Epithelial cell of proximal tubule (primary cell): ENCODE results near the gene AGPAT4. TPM values are rescaled to one million over a fixed set of nuclear protein-coding genes. Genes with fewer than 3 reads are reported as not detected.

Experiments
- DNase-seq: peaks from one replicate; pipeline ENCODE4 v3.0.0-alpha.2; 2011; ENCODE audit warnings: low read depth
- H3K4me3 ChIP-seq: 2 replicates; pipeline ENCODE4 v1.5.1; 2011; ENCODE audit warnings: low read depth, mild to moderate bottlenecking, low read length
- total RNA-seq: library from RNA; depleted of rRNA; stranded (reverse); fragments of >200 nt; gene quantifications from 2 replicates; pipeline ENCODE4 v1.2.3, GENCODE V29; 2015
- TF ChIP-seq, protein P1 (sequence below): conservative IDR thresholded peaks from 2 replicates; pipeline ENCODE4 v1.5.1; 2012; ENCODE audit warnings: low read depth, mild to moderate bottlenecking, low read length

The AGPAT4 gene
- total RNA-seq, 1 donor from 2014 or later, result 12.2 TPM

DNA sequence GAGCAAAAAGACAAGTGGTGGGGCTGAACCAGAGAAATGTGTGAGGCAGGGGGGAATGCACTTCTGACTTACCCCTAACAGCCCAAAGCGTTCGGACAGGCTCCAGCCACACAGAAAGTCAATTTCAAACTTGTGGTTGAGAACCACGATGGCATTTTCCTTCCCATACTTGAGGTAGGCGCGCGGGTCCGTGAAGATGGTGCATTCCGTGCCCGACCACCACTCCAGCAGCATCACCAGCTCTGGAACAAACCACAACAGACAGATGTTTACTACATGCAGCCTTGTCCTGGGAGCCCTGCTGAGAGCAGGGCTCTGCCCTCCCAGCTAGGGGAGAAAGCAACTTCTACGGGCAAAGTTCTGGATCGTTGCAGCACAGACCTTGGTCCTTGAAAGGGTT lies 107.7 kb downstream of the AGPAT4 start:
- TF ChIP-seq, protein P1, sequence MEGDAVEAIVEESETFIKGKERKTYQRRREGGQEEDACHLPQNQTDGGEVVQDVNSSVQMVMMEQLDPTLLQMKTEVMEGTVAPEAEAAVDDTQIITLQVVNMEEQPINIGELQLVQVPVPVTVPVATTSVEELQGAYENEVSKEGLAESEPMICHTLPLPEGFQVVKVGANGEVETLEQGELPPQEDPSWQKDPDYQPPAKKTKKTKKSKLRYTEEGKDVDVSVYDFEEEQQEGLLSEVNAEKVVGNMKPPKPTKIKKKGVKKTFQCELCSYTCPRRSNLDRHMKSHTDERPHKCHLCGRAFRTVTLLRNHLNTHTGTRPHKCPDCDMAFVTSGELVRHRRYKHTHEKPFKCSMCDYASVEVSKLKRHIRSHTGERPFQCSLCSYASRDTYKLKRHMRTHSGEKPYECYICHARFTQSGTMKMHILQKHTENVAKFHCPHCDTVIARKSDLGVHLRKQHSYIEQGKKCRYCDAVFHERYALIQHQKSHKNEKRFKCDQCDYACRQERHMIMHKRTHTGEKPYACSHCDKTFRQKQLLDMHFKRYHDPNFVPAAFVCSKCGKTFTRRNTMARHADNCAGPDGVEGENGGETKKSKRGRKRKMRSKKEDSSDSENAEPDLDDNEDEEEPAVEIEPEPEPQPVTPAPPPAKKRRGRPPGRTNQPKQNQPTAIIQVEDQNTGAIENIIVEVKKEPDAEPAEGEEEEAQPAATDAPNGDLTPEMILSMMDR, result no peak
- no peak overlapping the region for H3K4me3 ChIP-seq
- DNase-seq, result no peak

DNA sequence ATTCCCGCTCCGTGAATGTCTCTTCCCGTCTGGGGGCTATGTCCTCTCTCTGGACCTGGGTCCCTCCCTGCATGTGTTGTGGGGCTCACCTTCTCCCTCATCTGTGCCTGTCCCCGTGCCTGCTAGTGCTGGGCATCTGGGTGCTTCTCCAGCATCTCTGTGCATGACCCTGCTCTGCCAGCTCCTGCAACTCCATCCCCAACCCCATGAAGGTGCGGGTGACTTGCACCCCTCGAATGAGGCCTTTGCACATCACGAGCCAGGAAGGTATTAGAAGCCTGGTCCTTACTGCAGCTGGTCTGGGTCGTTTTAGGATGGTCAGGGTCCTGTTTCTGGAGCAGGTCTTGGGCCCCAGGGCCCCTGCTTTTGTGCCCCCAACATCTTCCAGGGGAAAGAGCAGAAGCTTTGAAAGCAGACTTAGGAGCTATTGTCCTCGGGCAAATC lies 109.7 kb downstream of the AGPAT4 start:
- DNase-seq, result no peak
- TF ChIP-seq, protein P1, result no peak
- no peak overlapping the region for H3K4me3 ChIP-seq

DNA sequence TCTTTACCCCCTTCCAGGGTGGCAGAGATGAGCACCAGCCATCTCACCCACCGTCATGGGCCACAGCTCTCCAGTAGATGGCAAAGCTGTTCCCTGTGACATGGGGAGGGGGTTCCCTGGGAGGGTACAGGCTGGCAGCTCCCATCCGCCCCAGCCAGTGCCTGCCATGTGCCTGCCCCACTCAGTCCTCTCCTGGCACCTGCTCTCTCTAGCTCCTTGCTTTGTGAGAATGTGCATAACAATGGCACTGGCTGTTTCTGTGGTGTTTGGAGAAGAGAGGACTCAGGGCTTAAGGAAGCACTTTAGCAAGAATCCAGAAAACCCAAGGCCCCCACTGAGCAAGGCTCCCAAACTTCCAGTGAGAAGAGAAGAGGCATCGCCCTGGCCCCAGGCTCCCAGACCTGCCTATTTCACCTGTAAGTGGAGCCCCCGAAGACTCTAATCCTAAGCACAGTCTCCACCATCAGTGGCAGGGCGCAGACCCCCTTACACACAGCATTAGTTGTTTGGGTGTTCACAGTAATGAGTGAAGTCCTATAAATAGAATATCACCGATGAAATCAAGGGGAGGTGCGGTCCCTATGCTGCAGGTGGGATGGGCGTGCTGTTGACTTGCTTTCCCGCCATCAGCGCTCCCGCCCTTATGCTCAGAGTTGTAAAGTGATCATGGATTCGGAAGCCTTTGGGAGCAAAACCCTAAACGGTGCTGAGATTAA lies 110.2 kb downstream of the AGPAT4 start:
- DNase-seq, result no peak
- H3K4me3 ChIP-seq, result no peak overlapping the region
- TF ChIP-seq, protein P1, result no peak

DNA sequence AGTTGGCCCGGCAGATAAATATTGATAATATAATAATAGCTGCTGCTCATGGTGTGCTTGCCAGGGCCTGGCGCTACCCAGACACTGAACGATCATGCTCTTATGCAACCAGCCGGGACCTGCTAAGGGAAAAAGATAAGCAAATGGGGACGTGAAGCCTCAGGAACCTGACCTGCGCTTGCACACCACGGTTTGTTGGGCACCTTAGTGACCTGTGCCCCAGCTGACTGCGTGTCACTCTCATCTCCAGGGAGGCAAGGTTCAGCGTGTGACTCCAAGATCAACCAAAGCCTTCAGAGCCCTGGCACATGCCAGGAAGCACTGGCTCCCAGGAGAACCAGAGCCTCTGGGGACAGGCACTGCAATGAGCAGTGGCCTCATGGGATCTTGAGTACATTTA lies 111.1 kb downstream of the AGPAT4 start:
- DNase-seq, result no peak
- TF ChIP-seq, protein P1, result no peak
- no peak overlapping the region for H3K4me3 ChIP-seq

DNA sequence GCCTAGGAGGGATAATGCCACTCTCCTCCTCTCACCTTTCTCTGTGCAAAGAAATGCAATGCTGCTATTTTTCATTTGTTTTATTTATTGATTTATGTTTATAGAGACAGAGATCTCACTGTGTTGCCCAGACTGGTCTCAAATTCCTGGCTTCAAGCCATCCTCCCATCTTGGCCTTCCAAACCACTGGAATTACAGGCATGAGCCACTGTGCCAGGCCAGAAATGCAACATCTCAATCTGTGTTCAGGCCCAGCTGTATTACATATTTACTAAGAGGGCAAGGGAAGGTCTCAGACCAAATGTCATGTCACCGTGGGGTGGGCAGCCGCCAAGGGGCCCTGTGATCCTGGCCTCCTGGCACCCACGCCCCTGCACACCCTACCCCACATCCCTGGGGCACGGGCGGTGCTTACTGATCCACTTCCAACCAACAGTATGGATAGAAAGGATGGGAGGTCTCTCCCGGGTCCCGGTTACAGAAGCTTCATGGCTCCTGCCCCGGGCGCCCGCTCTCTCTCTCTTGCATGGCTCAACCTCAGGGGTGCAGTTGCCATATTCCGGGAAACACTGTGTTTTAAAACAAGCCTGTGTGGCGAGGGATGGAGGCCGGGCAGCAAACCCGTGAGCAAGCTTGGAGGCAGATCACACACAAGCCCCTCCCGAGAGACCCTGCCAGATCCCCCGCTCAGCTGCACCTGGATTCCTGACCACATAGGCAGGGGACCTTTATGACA lies 111.8 kb downstream of the AGPAT4 start:
- TF ChIP-seq, protein P1, result no peak
- no peak for DNase-seq
- H3K4me3 ChIP-seq, result no peak overlapping the region

DNA sequence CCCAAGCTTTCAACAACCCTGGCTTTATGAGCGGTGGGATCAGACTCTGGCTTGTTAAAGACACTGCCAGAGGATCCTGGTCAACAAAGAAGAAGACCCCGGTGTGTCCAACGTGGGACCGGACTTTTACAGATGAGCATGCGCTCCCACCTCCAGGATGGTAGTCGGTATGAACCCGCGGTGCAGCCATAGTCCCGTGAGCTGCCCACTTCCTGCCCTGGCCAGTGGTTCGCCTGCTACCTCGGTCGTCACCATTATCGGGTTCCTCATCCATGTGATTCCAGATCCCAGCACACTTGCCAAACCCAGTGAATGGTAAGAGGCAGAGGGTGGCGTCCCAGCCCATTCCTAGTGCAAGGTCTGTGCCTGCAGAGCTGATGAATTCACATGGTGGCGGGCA lies 112.7 kb downstream of the AGPAT4 start:
- TF ChIP-seq, protein P1, result no peak
- H3K4me3 ChIP-seq, result no peak overlapping the region
- no peak for DNase-seq
